Measurements from ENCODE around the gene TOX4.
"Not testable (repeated sequence)": the region's sequence is repeated elsewhere in the genome, so short reads cannot be mapped to it uniquely, and the experiment has no call there.

The TOX4 gene

GRCh38 chr14:21476925-21477681, at the start of gene TOX4, which contains the start of gene RAB2B:
TOX4 (plus strand) TSS chr14:21477195; CDS start chr14:21477279, 84 bp downstream.
RAB2B (minus strand) TSS chr14:21476959; CDS start chr14:21476872, 87 bp downstream.
- FAIRE-seq = no peak
- peak; percentile 51 for DNase-seq (ENCODE audit: insufficient read length, low spot score)
- peak; percentile 97 for TF ChIP-seq CTCF (IDR thresholded peaks at IDR 0.05; ENCODE audit: insufficient read depth, missing control alignments)

GRCh38 chr14:21428930-21429329, 48.1 kb upstream of the TOX4 start:
- no peak for FAIRE-seq
- no peak for DNase-seq (ENCODE audit: insufficient read length, low spot score)
- TF ChIP-seq CTCF (IDR thresholded peaks at IDR 0.05; ENCODE audit: insufficient read depth, missing control alignments) = no peak

GRCh38 chr14:21431126-21431525, 45.9 kb upstream of the TOX4 start:
- no peak for DNase-seq (ENCODE audit: insufficient read length, low spot score)
- no peak for TF ChIP-seq CTCF (IDR thresholded peaks at IDR 0.05; ENCODE audit: insufficient read depth, missing control alignments)
- FAIRE-seq = no peak

- DNase-seq (ENCODE audit: insufficient read length, low spot score) = no peak
- FAIRE-seq = no peak
- no peak for TF ChIP-seq CTCF (IDR thresholded peaks at IDR 0.05; ENCODE audit: insufficient read depth, missing control alignments)
Observed at GRCh38 chr14:21436567-21437062, 40.4 kb upstream of the TOX4 start.

GRCh38 chr14:21437063-21437901, 39.7 kb upstream of the TOX4 start:
- DNase-seq (ENCODE audit: insufficient read length, low spot score) (peak; percentile 51), FAIRE-seq (no peak)
- no peak for TF ChIP-seq CTCF (IDR thresholded peaks at IDR 0.05; ENCODE audit: insufficient read depth, missing control alignments)

GRCh38 chr14:21440859-21441258, 36.1 kb upstream of the TOX4 start:
- DNase-seq (ENCODE audit: insufficient read length, low spot score) = no peak
- FAIRE-seq = no peak
- TF ChIP-seq CTCF (IDR thresholded peaks at IDR 0.05; ENCODE audit: insufficient read depth, missing control alignments) = no peak

GRCh38 chr14:21442657-21443056, 34.3 kb upstream of the TOX4 start:
- FAIRE-seq; DNase-seq (ENCODE audit: insufficient read length, low spot score): not testable (repeated sequence)

Measured in D721Med (cell line).